Neural crest cell (in vitro differentiated cells): Measurements from ENCODE around the gene KCNAB2. TPM values are rescaled to one million over a fixed set of nuclear protein-coding genes. Genes with fewer than 3 reads are reported as not detected.

ENCODE experiments used
- DNase-seq: peaks from one replicate; pipeline ENCODE4 v3.0.0; 2021; ENCODE audit warnings: low read depth, mixed read lengths, low spot score
- H3K27ac Mint-ChIP-seq: one replicate; pipeline ENCODE4 v1.8.0; 2021; ENCODE audit warnings: mild to moderate bottlenecking, mixed read lengths; ENCODE audit not compliant: unreplicated experiment
- H3K27me3 Mint-ChIP-seq: 2 replicates; pipeline ENCODE4 v1.8.0; 2021; ENCODE audit warnings: low read depth, mild to moderate bottlenecking, mixed read lengths
- H3K36me3 Mint-ChIP-seq: 2 replicates; pipeline ENCODE4 v1.8.0; 2021; ENCODE audit warnings: low read depth, mild to moderate bottlenecking, mixed read lengths
- H3K4me1 Mint-ChIP-seq: 2 replicates; pipeline ENCODE4 v1.8.0; 2021; ENCODE audit warnings: mixed read lengths
- H3K4me3 Mint-ChIP-seq: one replicate; pipeline ENCODE4 v1.8.0; 2021; ENCODE audit warnings: mild to moderate bottlenecking, mixed read lengths
- H3K9me3 Mint-ChIP-seq: 2 replicates; pipeline ENCODE4 v1.8.0; 2021; ENCODE audit warnings: mixed read lengths
- CTCF ChIP-seq: fragments of 200-600 bp; sonication (generic); conservative IDR thresholded peaks from 2 replicates; pipeline ENCODE4 v1.5.0; 2021; ENCODE audit warnings: antibody characterized with exemption, mild to moderate bottlenecking
- total RNA-seq: library from RNA; stranded (reverse); gene quantifications from 2 replicates; pipeline ENCODE4 v1.2.1, GENCODE V29; 2021

Gene KCNAB2
- total RNA-seq, 1 donor from 2014 or later = 8.3 TPM

- Mint-ChIP-seq H3K27ac (no peak overlapping the region), H3K27me3 (no peaks in the 10 kb centered on the region), H3K4me1 (peaks cover 4% of the 10 kb centered on the region), H3K4me3 (no peak overlapping the region), H3K9me3 (no peaks in the 10 kb centered on the region), H3K36me3 (no peaks in the 10 kb centered on the region)
- TF ChIP-seq CTCF = no peak
- DNase-seq = no peak
These were observed 94.7 kb downstream of the KCNAB2 start for GRCh38 chr1:6140413-6140812.

- Mint-ChIP-seq H3K36me3 (no peaks in the 10 kb centered on the region), H3K9me3 (no peaks in the 10 kb centered on the region), H3K27ac (no peak overlapping the region), H3K4me1 (peaks cover 4% of the 10 kb centered on the region), H3K27me3 (peaks cover 3% of the 10 kb centered on the region), H3K4me3 (no peak overlapping the region)
- DNase-seq = no peak
- peak; percentile 39 for TF ChIP-seq CTCF
These were observed 95.9 kb downstream of the KCNAB2 start for GRCh38 chr1:6141592-6141991.

GRCh38 chr1:6142036-6142621, 96.4 kb downstream of the KCNAB2 start:
- TF ChIP-seq CTCF = no peak
- DNase-seq = no peak
- Mint-ChIP-seq H3K4me3 (no peak overlapping the region), H3K9me3 (no peaks in the 10 kb centered on the region), H3K4me1 (peaks cover 4% of the 10 kb centered on the region), H3K27ac (no peak overlapping the region), H3K27me3 (peaks cover 3% of the 10 kb centered on the region), H3K36me3 (no peaks in the 10 kb centered on the region)

GRCh38 chr1:6142734-6143133, 97.0 kb downstream of the KCNAB2 start:
- no peak for TF ChIP-seq CTCF
- no peak for DNase-seq

GRCh38 chr1:6143395-6143794, 97.7 kb downstream of the KCNAB2 start:
- Mint-ChIP-seq H3K27me3 (peaks cover 8% of the 10 kb centered on the region), H3K4me3 (no peak overlapping the region), H3K27ac (no peak overlapping the region), H3K4me1 (peaks cover 6% of the 10 kb centered on the region), H3K9me3 (no peaks in the 10 kb centered on the region), H3K36me3 (no peaks in the 10 kb centered on the region)
- no peak for DNase-seq
- TF ChIP-seq CTCF = no peak

More at GRCh38 chr1:6142734-6143133, 97.0 kb downstream of the KCNAB2 start:
- Mint-ChIP-seq H3K27me3 (peaks cover 3% of the 10 kb centered on the region), H3K36me3 (no peaks in the 10 kb centered on the region), H3K27ac (peak overlapping the region; percentile 72), H3K4me3 (no peak overlapping the region), H3K9me3 (no peaks in the 10 kb centered on the region), H3K4me1 (peaks cover 4% of the 10 kb centered on the region)

- H3K4me3 Mint-ChIP-seq = no peak overlapping the region
- H3K9me3 Mint-ChIP-seq = no peaks in the 10 kb centered on the region
- H3K36me3 Mint-ChIP-seq = no peaks in the 10 kb centered on the region
- H3K27ac Mint-ChIP-seq = peak overlapping the region; percentile 62
- peaks cover 10% of the 10 kb centered on the region for H3K27me3 Mint-ChIP-seq
- peaks cover 8% of the 10 kb centered on the region for H3K4me1 Mint-ChIP-seq
- TF ChIP-seq CTCF = no peak
- no peak for DNase-seq
These were observed 98.5 kb downstream of the KCNAB2 start for GRCh38 chr1:6144175-6144574.
